Mesendoderm (in vitro differentiated cells): Measurements from ENCODE around the gene PADI3.

Source experiments
- DNase-seq: peaks from one replicate; pipeline ENCODE4 v3.0.0; 2013
- H2AK5ac ChIP-seq: 2 replicates; pipeline ENCODE4 v1.6.1; 2013; ENCODE audit warnings: low read length, inconsistent platforms
- H2BK120ac ChIP-seq: 2 replicates; pipeline ENCODE4 v1.6.1; 2013; ENCODE audit warnings: low read depth, mild to moderate bottlenecking, low read length, moderate library complexity, mixed read lengths
- H2BK15ac ChIP-seq: replicated peaks from 2 replicates; pipeline ENCODE4 v1.6.1; 2013; ENCODE audit warnings: low read depth, mild to moderate bottlenecking, moderate library complexity
- H2BK5ac ChIP-seq: 2 replicates; pipeline ENCODE4 v1.6.1; 2013; ENCODE audit warnings: low read length, inconsistent platforms
- H3K18ac ChIP-seq: 2 replicates; pipeline ENCODE4 v1.6.1; 2013; ENCODE audit warnings: mild to moderate bottlenecking, low read length, mixed read lengths
- H3K23ac ChIP-seq: one replicate; pipeline ENCODE4 v1.6.1; 2013; ENCODE audit warnings: low read length
- H3K27ac ChIP-seq: 2 replicates; pipeline ENCODE4 v1.5.1; 2013; ENCODE audit warnings: low read depth, mild to moderate bottlenecking, inconsistent platforms, low read length, moderate library complexity
- H3K27me3 ChIP-seq: 2 replicates; pipeline ENCODE4 v1.6.1; 2013; ENCODE audit warnings: low read length, control low read depth, mild to moderate bottlenecking, inconsistent platforms; ENCODE audit not compliant: insufficient read depth, poor library complexity
- H3K36me3 ChIP-seq: 2 replicates; pipeline ENCODE4 v1.6.1; 2013; ENCODE audit warnings: low read length, inconsistent platforms; ENCODE audit not compliant: control insufficient read depth, insufficient read depth
- H3K4ac ChIP-seq: one replicate; pipeline ENCODE4 v1.6.1; 2013; ENCODE audit warnings: low read depth, mild to moderate bottlenecking, low read length, moderate library complexity
- H3K4me1 ChIP-seq: 2 replicates; pipeline ENCODE4 v1.6.1; 2013; ENCODE audit warnings: low read depth, low read length, inconsistent platforms; ENCODE audit not compliant: control insufficient read depth
- H3K4me2 ChIP-seq: 2 replicates; pipeline ENCODE4 v1.6.1; 2013; ENCODE audit warnings: low read length
- H3K4me3 ChIP-seq: 2 replicates; pipeline ENCODE4 v1.5.1; 2013; ENCODE audit warnings: mild to moderate bottlenecking, low read length
- H3K56ac ChIP-seq: one replicate; pipeline ENCODE4 v1.6.1; 2013; ENCODE audit warnings: low read length
- H3K79me1 ChIP-seq: 2 replicates; pipeline ENCODE4 v1.6.1; 2013; ENCODE audit warnings: low read length, inconsistent platforms
- H3K79me2 ChIP-seq: 2 replicates; pipeline ENCODE4 v1.6.1; 2013; ENCODE audit warnings: mild to moderate bottlenecking, low read length; ENCODE audit not compliant: control insufficient read depth, insufficient read depth
- H3K9ac ChIP-seq: 2 replicates; pipeline ENCODE4 v1.6.1; 2013; ENCODE audit warnings: low read length, inconsistent platforms
- H4K5ac ChIP-seq: one replicate; pipeline ENCODE4 v1.6.1; 2013; ENCODE audit warnings: low read length
- H4K8ac ChIP-seq: one replicate; pipeline ENCODE4 v1.6.1; 2013; ENCODE audit warnings: low read depth, mild to moderate bottlenecking, control low read depth, low read length, moderate library complexity
- WGBS: extraction: QIAGEN DNeasy Blood & Tissue Kit; methylation state at CpG from one replicate; pipeline ENCODE4 v1.1.7; 2013; ENCODE audit warnings: low lambda C conversion rate, missing lambda C conversion rate; ENCODE audit not compliant: insufficient coverage; ENCODE audit errors: extremely low coverage; 5-methylcytosine and 5-hydroxymethylcytosine counted together

PADI3 gene

GRCh38 chr1:17270891-17271765 is 22.2 kb downstream of the PADI3 start:
- peak overlapping the region; percentile 89 for H3K23ac ChIP-seq
- no peak overlapping the region for H3K9ac ChIP-seq
- H3K4me2 ChIP-seq, result no peak overlapping the region
- H3K4ac ChIP-seq, result no peak overlapping the region
- no peak overlapping the region for H4K8ac ChIP-seq
- no peak overlapping the region for H2BK120ac ChIP-seq
- H3K4me3 ChIP-seq, result no peak overlapping the region
- H4K5ac ChIP-seq, result no peak overlapping the region
- H3K27ac ChIP-seq, result no peak overlapping the region
- no peaks in the 10 kb centered on the region for H3K4me1 ChIP-seq
- no peak overlapping the region for H2BK5ac ChIP-seq
- H3K56ac ChIP-seq, result no peak overlapping the region
- DNase-seq, result no peak
- WGBS, result no CpG with 5 or more reads among the region's 23 CpGs
- no peaks in the 10 kb centered on the region for H3K79me1 ChIP-seq
- H3K36me3 ChIP-seq, result no peaks in the 10 kb centered on the region
- H2AK5ac ChIP-seq, result no peak overlapping the region
- no peak overlapping the region for H2BK15ac ChIP-seq
- no peak overlapping the region for H3K18ac ChIP-seq
- H3K79me2 ChIP-seq, result no peaks in the 10 kb centered on the region
- H3K27me3 ChIP-seq, result no peaks in the 10 kb centered on the region

DNA sequence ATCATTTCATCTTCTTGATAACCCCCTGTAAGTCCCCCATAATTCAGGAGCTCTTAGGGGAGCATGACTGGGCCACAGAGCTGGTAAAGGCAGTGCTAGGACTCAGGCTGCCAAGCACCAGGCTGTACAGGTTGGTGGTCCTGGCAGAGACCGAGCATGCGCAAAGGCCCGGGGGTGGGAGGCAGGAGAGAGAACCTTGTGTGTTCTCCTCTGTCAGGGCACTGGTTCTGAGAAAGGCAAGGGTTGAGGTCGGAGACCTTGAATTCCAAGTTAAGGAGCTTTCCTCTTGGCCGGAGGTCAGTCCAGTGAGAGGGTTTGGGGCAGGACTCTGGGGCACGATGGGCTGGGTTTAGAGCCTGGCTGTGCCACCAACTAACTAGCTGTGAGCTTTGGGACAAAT is 23.2 kb downstream of the PADI3 start:
- Histone ChIP-seq H2BK120ac (no peak overlapping the region), H3K4me3 (no peak overlapping the region), H3K79me1 (no peaks in the 10 kb centered on the region), H2BK5ac (no peak overlapping the region), H2AK5ac (no peak overlapping the region), H3K27ac (no peak overlapping the region), H4K5ac (no peak overlapping the region), H3K23ac (no peak overlapping the region), H3K4ac (no peak overlapping the region), H3K4me1 (no peaks in the 10 kb centered on the region), H3K27me3 (no peaks in the 10 kb centered on the region), H3K79me2 (no peaks in the 10 kb centered on the region), H3K56ac (no peak overlapping the region), H2BK15ac (no peak overlapping the region), H3K4me2 (no peak overlapping the region), H3K9ac (no peak overlapping the region), H3K36me3 (no peaks in the 10 kb centered on the region), H3K18ac (no peak overlapping the region), H4K8ac (no peak overlapping the region)
- no CpG with 5 or more reads among the region's 6 CpGs for WGBS
- DNase-seq, result no peak

- H3K79me1 ChIP-seq, result no peaks in the 10 kb centered on the region
Observed at GRCh38 chr1:17272646-17273045, 23.7 kb downstream of the PADI3 start.

DNA sequence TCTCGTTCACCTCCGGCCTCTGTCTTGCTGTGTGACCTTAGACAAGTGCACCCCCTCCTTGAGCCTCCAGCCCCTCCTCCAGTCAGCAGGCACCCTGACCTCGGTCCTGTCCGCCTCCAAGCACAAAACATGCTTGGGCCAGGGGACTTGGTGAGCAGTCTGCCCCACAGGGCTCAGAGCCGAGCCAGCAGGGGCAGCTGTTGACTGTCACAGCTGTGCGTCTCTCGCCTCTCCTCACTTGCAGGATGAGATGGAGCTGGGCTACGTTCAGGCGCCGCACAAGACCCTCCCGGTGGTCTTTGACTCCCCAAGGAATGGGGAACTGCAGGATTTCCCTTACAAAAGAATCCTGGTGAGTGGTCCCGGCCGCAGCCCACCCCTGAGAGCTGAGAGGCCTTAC is 24.2 kb downstream of the PADI3 start:
- Histone ChIP-seq H4K5ac (no peak overlapping the region), H3K36me3 (no peaks in the 10 kb centered on the region), H3K4ac (no peak overlapping the region), H3K4me3 (no peak overlapping the region), H4K8ac (no peak overlapping the region), H2BK120ac (no peak overlapping the region), H3K4me2 (no peak overlapping the region), H2BK5ac (no peak overlapping the region), H3K56ac (no peak overlapping the region), H3K9ac (no peak overlapping the region), H3K23ac (no peak overlapping the region), H3K27me3 (no peaks in the 10 kb centered on the region), H2BK15ac (no peak overlapping the region), H3K27ac (no peak overlapping the region), H2AK5ac (no peak overlapping the region), H3K79me2 (no peaks in the 10 kb centered on the region), H3K18ac (no peak overlapping the region), H3K4me1 (no peaks in the 10 kb centered on the region), H3K79me1 (no peaks in the 10 kb centered on the region)
- no CpG with 5 or more reads among the region's 13 CpGs for WGBS
- no peak for DNase-seq

More at GRCh38 chr1:17272646-17273045, 23.7 kb downstream of the PADI3 start:
- H4K5ac ChIP-seq, result no peak overlapping the region
- no peak for DNase-seq
- no peak overlapping the region for H3K4ac ChIP-seq
- H2BK5ac ChIP-seq, result no peak overlapping the region
- H3K27ac ChIP-seq, result no peak overlapping the region
- no peak overlapping the region for H3K4me2 ChIP-seq
- H3K36me3 ChIP-seq, result no peaks in the 10 kb centered on the region
- no peak overlapping the region for H3K23ac ChIP-seq
- no peaks in the 10 kb centered on the region for H3K79me2 ChIP-seq
- H3K18ac ChIP-seq, result no peak overlapping the region
- no peaks in the 10 kb centered on the region for H3K4me1 ChIP-seq
- no peak overlapping the region for H2AK5ac ChIP-seq
- H3K56ac ChIP-seq, result no peak overlapping the region
- no peak overlapping the region for H2BK120ac ChIP-seq
- H3K27me3 ChIP-seq, result no peaks in the 10 kb centered on the region
- H3K9ac ChIP-seq, result no peak overlapping the region
- WGBS, result no CpG with 5 or more reads among the region's 4 CpGs
- H3K4me3 ChIP-seq, result no peak overlapping the region
- H2BK15ac ChIP-seq, result no peak overlapping the region
- H4K8ac ChIP-seq, result no peak overlapping the region

- Histone ChIP-seq H3K4me2 (no peak overlapping the region), H3K4me1 (no peaks in the 10 kb centered on the region), H3K56ac (no peak overlapping the region), H3K36me3 (no peaks in the 10 kb centered on the region), H2AK5ac (no peak overlapping the region), H3K79me2 (no peaks in the 10 kb centered on the region), H3K79me1 (no peaks in the 10 kb centered on the region), H3K18ac (no peak overlapping the region), H3K27ac (no peak overlapping the region), H4K8ac (no peak overlapping the region), H3K4ac (no peak overlapping the region), H3K23ac (no peak overlapping the region), H4K5ac (no peak overlapping the region), H2BK15ac (no peak overlapping the region), H3K9ac (no peak overlapping the region), H2BK120ac (no peak overlapping the region), H3K4me3 (no peak overlapping the region), H3K27me3 (no peaks in the 10 kb centered on the region), H2BK5ac (no peak overlapping the region)
- no CpG with 5 or more reads among the region's 15 CpGs for WGBS
- DNase-seq, result peak; percentile 86
Observed at GRCh38 chr1:17274186-17275170, 25.6 kb downstream of the PADI3 start.
